ENCODE results near the gene PPM1N. TPM values are rescaled to one million over a fixed set of nuclear protein-coding genes. Genes with fewer than 3 reads are reported as not detected.

Gene PPM1N
- total RNA-seq, 1 experiment from 2014 or later, result 5.2 TPM

DNA sequence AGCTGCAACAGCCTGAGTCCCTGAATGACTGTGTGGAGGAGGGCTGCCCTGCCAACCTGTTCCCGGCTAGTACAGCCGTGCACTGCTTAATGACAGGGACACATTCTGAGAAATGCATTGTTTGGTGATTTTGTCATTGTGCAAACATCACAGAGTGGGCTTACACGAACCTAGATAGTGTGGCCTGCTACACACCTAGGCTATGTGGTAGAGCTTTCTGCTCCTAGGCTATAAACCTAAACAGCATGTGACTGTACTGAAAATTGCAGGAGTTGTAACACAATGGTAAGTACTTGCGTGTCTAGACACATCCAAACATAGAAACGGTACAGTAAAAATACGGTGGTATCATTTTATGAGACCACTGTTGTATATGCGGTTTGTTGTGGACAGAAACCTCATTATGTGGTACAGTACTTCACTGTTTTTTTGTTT is 44.0 kb downstream of the PPM1N start:
- no peak overlapping the region for H3K4me2 ChIP-seq (ENCODE audit: low read length)
- intact Hi-C loops (cut with micrococcal nuclease), result no loop called here
- DNase-seq (ENCODE audit: low read depth, low spot score) (no peak), ATAC-seq (no peak)
- no TSS peak for BruUV-seq (replicated peaks)
- no peak overlapping the region for H3K4me3 ChIP-seq (replicated peaks in 1 of 2; ENCODE audit: low read depth in 1 of 2, low read length in 2 of 2)
- H2AFZ ChIP-seq (ENCODE audit: low read depth, low read length, poor library complexity, severe bottlenecking), result no peak overlapping the region
- no peaks in the 10 kb centered on the region for H3K79me2 ChIP-seq (ENCODE audit: insufficient read depth, low read length)
- no peaks in the 10 kb centered on the region for H3K9me2 ChIP-seq (ENCODE audit: insufficient read depth)
- CTCF ChIA-PET, result no interaction called here
- no peaks in the 10 kb centered on the region for H3K27me3 ChIP-seq (ENCODE audit: insufficient read depth, low read length)
- peaks cover 0 to 4% of the 10 kb centered on the region in 2 experiments; a peak in 1 of 4 replicates for H3K9me3 ChIP-seq (ENCODE audit: control insufficient read depth in 1 of 2, insufficient read depth in 1 of 2, low read depth in 1 of 2, low read length in 2 of 2)
- TF ChIP-seq ELF1 (IDR thresholded peaks at IDR 0.05; ENCODE audit: borderline replicate concordance, low read depth), result no peak
- TF ChIP-seq, protein P1, sequence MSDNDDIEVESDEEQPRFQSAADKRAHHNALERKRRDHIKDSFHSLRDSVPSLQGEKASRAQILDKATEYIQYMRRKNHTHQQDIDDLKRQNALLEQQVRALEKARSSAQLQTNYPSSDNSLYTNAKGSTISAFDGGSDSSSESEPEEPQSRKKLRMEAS (IDR thresholded peaks at IDR 0.05), result no peak
- no peak for TF ChIP-seq RAD21 (IDR thresholded peaks at IDR 0.05; ENCODE audit: low read depth)
- TF ChIP-seq, protein P2, sequence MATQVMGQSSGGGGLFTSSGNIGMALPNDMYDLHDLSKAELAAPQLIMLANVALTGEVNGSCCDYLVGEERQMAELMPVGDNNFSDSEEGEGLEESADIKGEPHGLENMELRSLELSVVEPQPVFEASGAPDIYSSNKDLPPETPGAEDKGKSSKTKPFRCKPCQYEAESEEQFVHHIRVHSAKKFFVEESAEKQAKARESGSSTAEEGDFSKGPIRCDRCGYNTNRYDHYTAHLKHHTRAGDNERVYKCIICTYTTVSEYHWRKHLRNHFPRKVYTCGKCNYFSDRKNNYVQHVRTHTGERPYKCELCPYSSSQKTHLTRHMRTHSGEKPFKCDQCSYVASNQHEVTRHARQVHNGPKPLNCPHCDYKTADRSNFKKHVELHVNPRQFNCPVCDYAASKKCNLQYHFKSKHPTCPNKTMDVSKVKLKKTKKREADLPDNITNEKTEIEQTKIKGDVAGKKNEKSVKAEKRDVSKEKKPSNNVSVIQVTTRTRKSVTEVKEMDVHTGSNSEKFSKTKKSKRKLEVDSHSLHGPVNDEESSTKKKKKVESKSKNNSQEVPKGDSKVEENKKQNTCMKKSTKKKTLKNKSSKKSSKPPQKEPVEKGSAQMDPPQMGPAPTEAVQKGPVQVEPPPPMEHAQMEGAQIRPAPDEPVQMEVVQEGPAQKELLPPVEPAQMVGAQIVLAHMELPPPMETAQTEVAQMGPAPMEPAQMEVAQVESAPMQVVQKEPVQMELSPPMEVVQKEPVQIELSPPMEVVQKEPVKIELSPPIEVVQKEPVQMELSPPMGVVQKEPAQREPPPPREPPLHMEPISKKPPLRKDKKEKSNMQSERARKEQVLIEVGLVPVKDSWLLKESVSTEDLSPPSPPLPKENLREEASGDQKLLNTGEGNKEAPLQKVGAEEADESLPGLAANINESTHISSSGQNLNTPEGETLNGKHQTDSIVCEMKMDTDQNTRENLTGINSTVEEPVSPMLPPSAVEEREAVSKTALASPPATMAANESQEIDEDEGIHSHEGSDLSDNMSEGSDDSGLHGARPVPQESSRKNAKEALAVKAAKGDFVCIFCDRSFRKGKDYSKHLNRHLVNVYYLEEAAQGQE (IDR thresholded peaks at IDR 0.05; ENCODE audit: low read depth), result no peak
- TF ChIP-seq POLR2A (IDR thresholded peaks at IDR 0.05; ENCODE audit: borderline replicate concordance, extremely low read depth, insufficient read depth, insufficient read length), result no peak
- no peak for TF ChIP-seq JUND (IDR thresholded peaks at IDR 0.05)
- TF ChIP-seq TCF7L2 (IDR thresholded peaks at IDR 0.05; ENCODE audit: borderline replicate concordance, extremely low read depth, insufficient read depth, insufficient read length), result no peak
- no peak for TF ChIP-seq SIN3A (IDR thresholded peaks at IDR 0.05; ENCODE audit: low read depth)
- TF ChIP-seq EGR1 (IDR thresholded peaks at IDR 0.05; ENCODE audit: low read depth), result no peak
- no peak for TF ChIP-seq FOSL1 (IDR thresholded peaks at IDR 0.05; ENCODE audit: low read depth)
- TF ChIP-seq SP1 (IDR thresholded peaks at IDR 0.05; ENCODE audit: low read depth), result no peak
- no peak for TF ChIP-seq EZH2phosphoT487 (IDR thresholded peaks at IDR 0.05; ENCODE audit: borderline replicate concordance)
- TF ChIP-seq YY1 (IDR thresholded peaks at IDR 0.05; ENCODE audit: extremely low read depth, insufficient replicate concordance, low read depth, low read length), result no peak
- TF ChIP-seq SRF (IDR thresholded peaks at IDR 0.05; ENCODE audit: low read depth), result no peak
- RAD21 ChIA-PET (ENCODE audit: low non-redundant PET in 1 of 2, low total read pairs in 2 of 2, uncharacterized antibody in 2 of 2, unreplicated experiment in 2 of 2), result no interaction called here
- H3K4me1 ChIP-seq (ENCODE audit: control insufficient read depth in 1 of 2, insufficient read depth in 2 of 2, low read length in 2 of 2), result peaks cover 0 to 12% of the 10 kb centered on the region in 2 experiments; a peak in 1 of 4 replicates
- POLR2A ChIA-PET, result no interaction called here
- H4K20me1 ChIP-seq (ENCODE audit: insufficient read depth), result no peaks in the 10 kb centered on the region
- no peaks in the 10 kb centered on the region for H3K36me3 ChIP-seq (ENCODE audit: control insufficient read depth in 1 of 2, insufficient read depth in 2 of 2, low read length in 2 of 2)
- H3K9ac ChIP-seq (ENCODE audit: low read length), result no peak overlapping the region
- no peak overlapping the region for H3K27ac ChIP-seq (ENCODE audit: low read depth, low read length)
